H9 (cell line): ENCODE results near the gene SLC39A8. TPM values are rescaled to one million over a fixed set of nuclear protein-coding genes. Genes with fewer than 3 reads are reported as not detected.

Experiments
- DNase-seq: peaks from one replicate; pipeline ENCODE4 v3.0.0-alpha.2; 2017
- H2AFZ ChIP-seq: one replicate; pipeline ENCODE4 v1.6.1; 2013; ENCODE audit warnings: mild to moderate bottlenecking, low read length, control low read depth, moderate library complexity
- H2AK5ac ChIP-seq: 2 replicates; pipeline ENCODE4 v1.6.1; 2013; ENCODE audit warnings: low read length, control low read depth, mixed read lengths; ENCODE audit not compliant: insufficient read length
- H2BK120ac ChIP-seq: one replicate; pipeline ENCODE4 v1.6.1; 2013; ENCODE audit warnings: low read depth, mild to moderate bottlenecking, low read length, control low read depth, inconsistent platforms; ENCODE audit not compliant: poor library complexity, severe bottlenecking
- H2BK12ac ChIP-seq: 2 replicates; pipeline ENCODE4 v1.6.1; 2013; ENCODE audit warnings: low read length, control low read depth, mixed read lengths, low read depth; ENCODE audit not compliant: insufficient read length
- H2BK15ac ChIP-seq: 2 replicates; pipeline ENCODE4 v1.6.1; 2013; ENCODE audit warnings: low read depth, low read length, control low read depth
- H2BK20ac ChIP-seq: one replicate; pipeline ENCODE4 v1.6.1; 2013; ENCODE audit warnings: low read depth, mild to moderate bottlenecking, low read length, control low read depth, inconsistent platforms; ENCODE audit not compliant: poor library complexity, severe bottlenecking
- H2BK5ac ChIP-seq: 2 replicates; pipeline ENCODE4 v1.6.1; 2013; ENCODE audit warnings: low read length, control low read depth, mixed read lengths; ENCODE audit not compliant: insufficient read length
- H3K14ac ChIP-seq: 2 replicates; pipeline ENCODE4 v1.6.1; 2013; ENCODE audit warnings: low read length, control low read depth; ENCODE audit not compliant: insufficient read depth
- H3K18ac ChIP-seq: 2 replicates; pipeline ENCODE4 v1.6.1; 2013; ENCODE audit warnings: low read depth, mild to moderate bottlenecking, mixed read lengths, low read length, control low read depth; ENCODE audit not compliant: insufficient read length
- H3K23ac ChIP-seq: 2 replicates; pipeline ENCODE4 v1.6.1; 2013; ENCODE audit warnings: low read length, control low read depth, mixed read lengths, low read depth; ENCODE audit not compliant: insufficient read length
- H3K23me2 ChIP-seq: 2 replicates; pipeline ENCODE4 v1.6.1; 2013; ENCODE audit warnings: low read depth, mild to moderate bottlenecking, mixed read lengths, low read length, control low read depth; ENCODE audit not compliant: insufficient read length, poor library complexity, severe bottlenecking
- H3K27ac ChIP-seq: 2 replicates; pipeline ENCODE4 v1.5.1; 2013; ENCODE audit warnings: low read length, control low read depth, mixed read lengths, low read depth; ENCODE audit not compliant: insufficient read length
- H3K27me3 ChIP-seq: 2 replicates; pipeline ENCODE4 v1.6.1; 2013; ENCODE audit warnings: low read length, control low read depth, inconsistent platforms; ENCODE audit not compliant: insufficient read depth
- H3K4ac ChIP-seq: 2 replicates; pipeline ENCODE4 v1.6.1; 2013; ENCODE audit warnings: low read depth, mild to moderate bottlenecking, control low read depth, inconsistent platforms, low read length, moderate library complexity
- H3K4me1 ChIP-seq: 2 replicates; pipeline ENCODE4 v1.6.1; 2013; ENCODE audit warnings: low read length, control low read depth, inconsistent platforms; ENCODE audit not compliant: insufficient read depth
- H3K4me2 ChIP-seq: 2 replicates; pipeline ENCODE4 v1.6.1; 2013; ENCODE audit warnings: low read length, control low read depth, mixed read lengths; ENCODE audit not compliant: insufficient read length, insufficient read depth
- H3K56ac ChIP-seq: 2 replicates; pipeline ENCODE4 v1.6.1; 2013; ENCODE audit warnings: low read depth, mild to moderate bottlenecking, mixed read lengths, low read length, control low read depth; ENCODE audit not compliant: insufficient read length
- H3K79me1 ChIP-seq: 2 replicates; pipeline ENCODE4 v1.6.1; 2013; ENCODE audit warnings: low read depth, mild to moderate bottlenecking, moderate library complexity, low read length, control low read depth, inconsistent platforms; ENCODE audit not compliant: insufficient read depth, poor library complexity, severe bottlenecking
- H3K79me2 ChIP-seq: 2 replicates; pipeline ENCODE4 v1.6.1; 2013; ENCODE audit warnings: low read length, control low read depth, inconsistent platforms; ENCODE audit not compliant: insufficient read depth
- H3K9ac ChIP-seq: 2 replicates; pipeline ENCODE4 v1.6.1; 2013; ENCODE audit warnings: low read length, control low read depth, mixed read lengths; ENCODE audit not compliant: insufficient read length; ENCODE audit errors: extremely low read depth
- H3K9me3 ChIP-seq: one replicate; pipeline ENCODE4 v1.6.1; 2013; ENCODE audit warnings: low read depth, low read length, inconsistent platforms; ENCODE audit not compliant: control insufficient read depth
- H3T11ph ChIP-seq: one replicate; pipeline ENCODE4 v1.6.1; 2013; ENCODE audit warnings: mild to moderate bottlenecking, low read length, control low read depth, inconsistent platforms
- H4K20me1 ChIP-seq: one replicate; pipeline ENCODE4 v1.6.1; 2013; ENCODE audit not compliant: control insufficient read depth, insufficient read length, insufficient read depth
- H4K5ac ChIP-seq: 2 replicates; pipeline ENCODE4 v1.6.1; 2013; ENCODE audit warnings: low read depth, mild to moderate bottlenecking, mixed read lengths, low read length, control low read depth; ENCODE audit not compliant: insufficient read length
- H4K8ac ChIP-seq: replicated peaks from 2 replicates; pipeline ENCODE4 v1.6.1; 2013; ENCODE audit warnings: low read length, control low read depth, mixed read lengths, low read depth; ENCODE audit not compliant: insufficient read length
- H4K91ac ChIP-seq: 2 replicates; pipeline ENCODE4 v1.6.1; 2013; ENCODE audit warnings: low read depth, mild to moderate bottlenecking, moderate library complexity, mixed read lengths, low read length, control low read depth; ENCODE audit not compliant: insufficient read length
- H3K27ac Mint-ChIP-seq, 3 experiments: 2 replicates in 2 of 3; 3 replicates in 1 of 3; pipeline ENCODE4 v1.8.0; 2020 to 2021; ENCODE audit warnings: mixed read lengths in 3 of 3, mild to moderate bottlenecking in 1 of 3, moderate library complexity in 1 of 3
- H3K27me3 Mint-ChIP-seq: 2 replicates; pipeline ENCODE4 v1.8.0; 2021; ENCODE audit warnings: low read depth, mild to moderate bottlenecking, moderate library complexity, mixed read lengths
- H3K36me3 Mint-ChIP-seq, 3 experiments: 2 replicates in 2 of 3; 3 replicates in 1 of 3; pipeline ENCODE4 v1.8.0; 2020 to 2021; ENCODE audit warnings: low read depth in 3 of 3, mixed read lengths in 3 of 3; ENCODE audit not compliant: insufficient read depth in 1 of 3
- H3K4me1 Mint-ChIP-seq, 2 experiments: 2 replicates each; pipeline ENCODE4 v1.8.0; 2020; ENCODE audit warnings: mixed read lengths in 2 of 2
- H3K4me3 Mint-ChIP-seq, 2 experiments: 2 replicates in 1 of 2; 3 replicates in 1 of 2; pipeline ENCODE4 v1.8.0; 2020 to 2021; ENCODE audit warnings: mild to moderate bottlenecking in 2 of 2, mixed read lengths in 2 of 2, moderate library complexity in 1 of 2
- H3K9me3 Mint-ChIP-seq, 2 experiments: 2 replicates in 1 of 2; 3 replicates in 1 of 2; pipeline ENCODE4 v1.8.0; 2020; ENCODE audit warnings: mild to moderate bottlenecking in 2 of 2, mixed read lengths in 2 of 2, moderate library complexity in 1 of 2
- total RNA-seq: library from RNA; stranded (reverse); gene quantifications from 2 replicates; pipeline ENCODE4 v1.2.1, GENCODE V29; 2021
- TF ChIP-seq, protein P1 (sequence below): fragments of 200-600 bp; sonication (generic); conservative IDR thresholded peaks from 3 replicates; pipeline ENCODE4 v1.8.0; 2021; ENCODE audit warnings: antibody characterized with exemption, mild to moderate bottlenecking

The SLC39A8 gene
- total RNA-seq, 1 experiment from 2014 or later = 11.0 TPM

DNA sequence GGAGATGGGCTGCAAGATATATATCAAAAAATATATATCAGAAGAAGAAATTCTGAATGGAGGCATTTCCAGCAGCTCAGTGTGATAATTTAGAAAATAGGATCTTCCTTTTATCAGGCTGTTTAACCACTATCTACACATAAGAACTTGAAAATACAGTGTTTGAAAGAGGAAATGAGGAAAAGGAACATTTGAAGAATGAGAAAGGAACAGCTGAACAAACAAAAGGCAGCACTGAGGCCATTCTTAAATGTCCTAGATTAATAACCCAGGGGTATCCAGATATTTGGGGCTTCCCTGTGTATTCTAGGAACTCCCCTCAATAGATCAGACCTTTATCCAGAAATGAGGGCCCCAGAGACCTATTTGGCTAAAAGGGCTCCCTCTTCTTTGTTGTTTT is 4.1 kb downstream of the SLC39A8 start:
- H3K79me1 ChIP-seq = no peaks in the 10 kb centered on the region
- Mint-ChIP-seq H3K27me3 (peaks cover 23% of the 10 kb centered on the region), H3K9me3 (no peaks in the 10 kb centered on the region), H3K27ac (no peak overlapping the region), H3K36me3 (no peaks in the 10 kb centered on the region), H3K4me3 (no peak overlapping the region), H3K4me1 (peaks cover 33 to 44% of the 10 kb centered on the region in 2 experiments)
- H3K27ac ChIP-seq = no peak overlapping the region
- H2AFZ ChIP-seq = no peak overlapping the region
- no peak overlapping the region for H4K5ac ChIP-seq
- no peak overlapping the region for H3K56ac ChIP-seq
- H4K91ac ChIP-seq = no peak overlapping the region
- H4K20me1 ChIP-seq = no peaks in the 10 kb centered on the region
- H2BK15ac ChIP-seq = no peak overlapping the region
- H3K4me2 ChIP-seq = no peak overlapping the region
- no peak overlapping the region for H3K23ac ChIP-seq
- H3K4me1 ChIP-seq = peaks cover 16% of the 10 kb centered on the region
- DNase-seq = no peak
- TF ChIP-seq, protein P1, sequence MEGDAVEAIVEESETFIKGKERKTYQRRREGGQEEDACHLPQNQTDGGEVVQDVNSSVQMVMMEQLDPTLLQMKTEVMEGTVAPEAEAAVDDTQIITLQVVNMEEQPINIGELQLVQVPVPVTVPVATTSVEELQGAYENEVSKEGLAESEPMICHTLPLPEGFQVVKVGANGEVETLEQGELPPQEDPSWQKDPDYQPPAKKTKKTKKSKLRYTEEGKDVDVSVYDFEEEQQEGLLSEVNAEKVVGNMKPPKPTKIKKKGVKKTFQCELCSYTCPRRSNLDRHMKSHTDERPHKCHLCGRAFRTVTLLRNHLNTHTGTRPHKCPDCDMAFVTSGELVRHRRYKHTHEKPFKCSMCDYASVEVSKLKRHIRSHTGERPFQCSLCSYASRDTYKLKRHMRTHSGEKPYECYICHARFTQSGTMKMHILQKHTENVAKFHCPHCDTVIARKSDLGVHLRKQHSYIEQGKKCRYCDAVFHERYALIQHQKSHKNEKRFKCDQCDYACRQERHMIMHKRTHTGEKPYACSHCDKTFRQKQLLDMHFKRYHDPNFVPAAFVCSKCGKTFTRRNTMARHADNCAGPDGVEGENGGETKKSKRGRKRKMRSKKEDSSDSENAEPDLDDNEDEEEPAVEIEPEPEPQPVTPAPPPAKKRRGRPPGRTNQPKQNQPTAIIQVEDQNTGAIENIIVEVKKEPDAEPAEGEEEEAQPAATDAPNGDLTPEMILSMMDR = no peak
- peaks cover 2% of the 10 kb centered on the region; the same call in 1 of the 2 replicates for H3K27me3 ChIP-seq
- H3K9ac ChIP-seq = no peak overlapping the region
- H2BK5ac ChIP-seq = no peak overlapping the region
- H3K23me2 ChIP-seq = peaks cover 17% of the 10 kb centered on the region
- no peak overlapping the region for H2BK20ac ChIP-seq
- no peak overlapping the region for H2BK12ac ChIP-seq
- no peak overlapping the region for H4K8ac ChIP-seq
- peaks cover 4% of the 10 kb centered on the region; the same call in 1 of the 2 replicates for H3K79me2 ChIP-seq
- no peak overlapping the region for H2AK5ac ChIP-seq
- H3T11ph ChIP-seq = no peak overlapping the region
- H3K4ac ChIP-seq = no peak overlapping the region
- no peak overlapping the region for H3K14ac ChIP-seq
- no peak overlapping the region for H3K18ac ChIP-seq
- no peak overlapping the region for H2BK120ac ChIP-seq
- H3K9me3 ChIP-seq = no peaks in the 10 kb centered on the region
